ENCODE measurements around the gene CDH23. TPM values are rescaled to one million over a fixed set of nuclear protein-coding genes. Genes with fewer than 3 reads are reported as not detected.

The CDH23 gene
- total RNA-seq, 1 donor from 2014 or later, result 9.4 TPM

DNA sequence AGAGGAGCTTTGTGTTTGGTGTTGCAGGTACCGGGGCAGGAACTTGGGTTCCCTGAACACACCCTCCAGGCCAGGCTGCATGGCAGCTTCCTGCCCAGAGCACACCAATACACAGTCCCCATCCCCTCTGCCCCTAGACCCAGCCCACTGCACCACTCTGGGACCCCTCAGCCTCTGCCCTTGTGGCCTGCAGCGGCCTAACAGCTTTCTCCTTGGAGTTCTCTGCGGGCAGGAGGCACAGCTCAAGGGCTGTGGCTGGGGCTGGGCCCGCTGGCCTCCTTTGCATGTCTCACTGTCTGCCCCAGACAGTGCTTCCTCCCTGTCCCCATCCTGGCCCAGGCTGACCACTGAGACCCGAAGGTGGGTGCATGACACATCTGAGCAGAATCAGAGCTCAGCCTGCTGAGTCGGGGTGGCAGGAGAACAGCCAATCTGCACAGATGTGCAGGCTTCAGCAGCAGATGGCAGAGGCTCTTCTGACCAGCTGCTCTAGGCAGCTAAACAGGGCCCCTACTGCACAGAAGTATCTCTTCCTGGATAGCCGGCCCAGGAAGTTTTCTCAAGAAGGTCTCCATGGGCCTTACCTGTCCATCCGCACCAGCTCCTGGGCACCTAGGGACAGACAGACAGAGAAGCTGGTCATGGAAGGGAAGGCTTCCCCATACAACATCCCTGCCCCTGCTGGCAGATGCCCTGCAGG is 355.8 kb downstream of the CDH23 start:
- Mint-ChIP-seq H3K36me3 (no peaks in the 10 kb centered on the region), H3K27ac (peak overlapping the region; percentile 63), H3K27me3 (no peaks in the 10 kb centered on the region), H3K9me3 (no peaks in the 10 kb centered on the region), H3K4me1 (ENCODE audit: unreplicated experiment) (peaks cover 33% of the 10 kb centered on the region), H3K4me3 (no peak overlapping the region)
- TF ChIP-seq, protein P1, sequence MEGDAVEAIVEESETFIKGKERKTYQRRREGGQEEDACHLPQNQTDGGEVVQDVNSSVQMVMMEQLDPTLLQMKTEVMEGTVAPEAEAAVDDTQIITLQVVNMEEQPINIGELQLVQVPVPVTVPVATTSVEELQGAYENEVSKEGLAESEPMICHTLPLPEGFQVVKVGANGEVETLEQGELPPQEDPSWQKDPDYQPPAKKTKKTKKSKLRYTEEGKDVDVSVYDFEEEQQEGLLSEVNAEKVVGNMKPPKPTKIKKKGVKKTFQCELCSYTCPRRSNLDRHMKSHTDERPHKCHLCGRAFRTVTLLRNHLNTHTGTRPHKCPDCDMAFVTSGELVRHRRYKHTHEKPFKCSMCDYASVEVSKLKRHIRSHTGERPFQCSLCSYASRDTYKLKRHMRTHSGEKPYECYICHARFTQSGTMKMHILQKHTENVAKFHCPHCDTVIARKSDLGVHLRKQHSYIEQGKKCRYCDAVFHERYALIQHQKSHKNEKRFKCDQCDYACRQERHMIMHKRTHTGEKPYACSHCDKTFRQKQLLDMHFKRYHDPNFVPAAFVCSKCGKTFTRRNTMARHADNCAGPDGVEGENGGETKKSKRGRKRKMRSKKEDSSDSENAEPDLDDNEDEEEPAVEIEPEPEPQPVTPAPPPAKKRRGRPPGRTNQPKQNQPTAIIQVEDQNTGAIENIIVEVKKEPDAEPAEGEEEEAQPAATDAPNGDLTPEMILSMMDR (conservative IDR thresholded peaks at IDR 0.05), result no peak
- no peak for DNase-seq (ENCODE audit: extremely low spot score, unreplicated experiment)

DNA sequence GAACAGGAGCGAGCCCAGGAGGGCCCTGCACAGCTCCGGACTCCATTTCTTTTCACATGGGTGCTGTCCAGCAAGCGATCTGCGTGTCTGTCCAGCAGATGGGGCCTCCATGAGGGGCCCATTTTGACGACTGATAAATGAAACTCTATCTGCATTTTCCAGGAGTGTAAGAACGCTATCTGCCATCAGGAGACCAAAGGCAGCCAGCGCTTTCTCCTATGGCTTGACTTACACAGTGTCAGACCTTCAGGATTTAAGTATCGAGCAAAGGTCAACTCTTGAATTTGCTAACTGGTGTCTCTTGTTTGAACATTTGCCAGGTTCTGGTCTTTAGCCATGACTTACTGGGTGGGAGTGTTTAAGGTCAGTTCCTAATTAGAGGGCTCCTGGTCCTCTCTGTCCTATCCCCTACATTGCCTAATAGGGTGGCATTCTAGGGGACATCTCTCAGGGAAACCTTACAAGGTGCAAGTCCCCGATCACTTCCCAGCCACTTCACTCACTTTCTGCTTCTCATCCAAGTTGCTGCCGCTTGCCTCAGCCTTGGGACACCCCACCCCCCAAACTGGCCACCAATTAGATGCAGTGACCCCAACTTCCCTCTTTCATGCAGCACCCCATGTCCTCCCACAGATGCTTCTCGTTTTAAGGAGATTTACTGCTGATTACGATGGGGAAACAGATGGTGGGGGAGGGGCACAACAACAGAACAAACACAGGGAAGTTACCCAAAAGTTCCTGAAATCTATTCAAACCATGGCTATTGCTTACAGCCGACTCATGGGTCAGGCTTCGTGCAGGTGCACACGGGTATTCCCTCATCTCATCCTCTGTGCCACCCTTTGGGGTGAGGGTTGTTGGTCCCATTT is 356.6 kb downstream of the CDH23 start:
- Mint-ChIP-seq H3K9me3 (no peaks in the 10 kb centered on the region), H3K4me3 (no peak overlapping the region), H3K27ac (peak overlapping the region; percentile 63), H3K36me3 (no peaks in the 10 kb centered on the region), H3K4me1 (ENCODE audit: unreplicated experiment) (peaks cover 30% of the 10 kb centered on the region), H3K27me3 (no peaks in the 10 kb centered on the region)
- TF ChIP-seq, protein P1 (conservative IDR thresholded peaks at IDR 0.05), result no peak
- no peak for DNase-seq (ENCODE audit: extremely low spot score, unreplicated experiment)

DNA sequence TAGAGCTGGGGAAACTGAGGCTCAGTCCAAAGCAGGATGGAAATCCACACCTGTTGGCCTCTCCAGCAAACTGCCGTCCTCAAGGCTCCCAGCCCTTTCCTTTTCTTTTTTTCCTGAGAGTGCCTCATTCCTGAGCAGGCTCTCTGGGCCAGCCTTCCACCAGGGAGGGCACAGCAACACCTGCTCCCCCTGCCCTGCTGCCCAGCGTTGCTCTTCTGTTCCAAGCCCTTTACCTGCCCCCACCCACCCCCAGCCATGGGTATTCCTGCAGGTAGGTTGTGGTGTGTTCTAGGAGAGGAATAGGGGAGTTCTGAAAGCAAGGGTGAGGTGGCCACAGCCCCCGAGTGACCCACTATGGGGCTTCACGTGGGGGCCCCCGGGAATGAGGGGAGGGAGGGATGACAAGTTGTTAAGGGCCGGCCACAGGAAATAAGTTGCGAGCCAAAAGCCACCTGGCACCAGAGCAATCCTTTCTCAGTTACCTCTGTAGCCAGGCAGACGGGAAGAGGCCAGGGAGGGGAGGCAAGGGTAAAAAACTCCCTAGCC is 357.3 kb downstream of the CDH23 start:
- no peak overlapping the region for H3K4me3 Mint-ChIP-seq
- no peak for DNase-seq (ENCODE audit: extremely low spot score, unreplicated experiment)
- peaks cover 23% of the 10 kb centered on the region for H3K4me1 Mint-ChIP-seq (ENCODE audit: unreplicated experiment)
- TF ChIP-seq, protein P1 (conservative IDR thresholded peaks at IDR 0.05), result no peak
- H3K9me3 Mint-ChIP-seq, result no peaks in the 10 kb centered on the region
- H3K27ac Mint-ChIP-seq, result no peak overlapping the region
- H3K27me3 Mint-ChIP-seq, result no peaks in the 10 kb centered on the region
- no peaks in the 10 kb centered on the region for H3K36me3 Mint-ChIP-seq

DNA sequence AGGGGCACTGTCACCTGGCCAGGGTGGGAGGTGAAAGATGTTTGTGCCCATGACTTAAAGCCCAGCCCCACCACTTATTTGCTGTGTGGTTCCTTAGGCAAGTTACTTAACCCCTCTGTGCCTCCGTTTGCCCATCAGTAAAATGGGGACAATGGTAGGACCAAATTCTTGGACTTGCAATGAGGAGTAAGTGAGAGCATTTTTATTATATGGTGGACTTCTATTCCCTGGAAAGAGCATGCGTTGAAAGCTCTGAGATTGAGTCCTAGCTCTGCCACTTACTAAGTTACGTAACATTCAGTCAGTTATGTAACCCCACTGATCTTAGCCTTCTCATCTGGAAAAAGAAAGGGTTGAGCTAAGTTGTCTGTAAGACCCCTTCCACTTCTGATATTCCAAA is 357.8 kb downstream of the CDH23 start:
- peaks cover 20% of the 10 kb centered on the region for H3K4me1 Mint-ChIP-seq (ENCODE audit: unreplicated experiment)
- no peak for DNase-seq (ENCODE audit: extremely low spot score, unreplicated experiment)

DNA sequence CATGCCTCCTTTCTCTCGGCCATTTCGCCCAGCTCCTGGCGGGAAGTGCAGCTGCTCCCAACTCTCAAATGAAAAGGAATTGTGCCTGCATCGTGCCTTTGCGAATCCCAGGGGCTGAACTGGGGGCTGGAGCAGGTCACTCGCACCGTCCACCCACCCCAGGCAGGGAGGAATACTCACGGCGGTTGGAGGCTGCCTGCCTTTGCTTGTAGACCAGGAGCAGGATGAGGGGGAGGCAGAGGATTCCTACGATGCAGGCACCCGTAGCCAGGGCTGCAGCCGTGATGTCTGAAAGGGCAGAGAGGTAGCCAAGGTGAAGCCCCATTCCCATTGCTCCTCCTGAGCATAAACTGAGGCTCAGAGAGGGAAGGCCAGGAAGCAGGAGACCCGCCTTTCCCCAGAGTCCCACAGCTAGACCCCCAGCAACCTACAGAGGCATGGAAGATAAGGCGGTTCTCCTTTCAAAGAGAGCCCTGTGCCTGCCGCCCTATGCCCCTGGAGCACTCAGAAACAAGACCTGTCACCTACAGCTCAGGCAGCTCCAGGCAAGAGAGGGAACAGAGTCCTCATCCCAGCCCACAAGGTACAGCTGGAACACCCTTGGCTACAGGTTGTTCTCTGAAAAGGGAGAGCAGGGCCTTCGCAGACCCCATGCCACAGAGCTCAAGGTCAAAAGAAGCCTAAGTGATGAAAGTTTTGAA is 358.6 kb downstream of the CDH23 start:
- peak overlapping the region; percentile 54 for H3K27ac Mint-ChIP-seq
- H3K9me3 Mint-ChIP-seq, result no peaks in the 10 kb centered on the region
- TF ChIP-seq, protein P1 (conservative IDR thresholded peaks at IDR 0.05), result no peak
- H3K4me1 Mint-ChIP-seq (ENCODE audit: unreplicated experiment), result peaks cover 22% of the 10 kb centered on the region
- no peak overlapping the region for H3K4me3 Mint-ChIP-seq
- no peak for DNase-seq (ENCODE audit: extremely low spot score, unreplicated experiment)
- no peaks in the 10 kb centered on the region for H3K27me3 Mint-ChIP-seq
- H3K36me3 Mint-ChIP-seq, result no peaks in the 10 kb centered on the region

More for the DNA sequence above, 357.8 kb downstream of the CDH23 start:
- no peaks in the 10 kb centered on the region for H3K36me3 Mint-ChIP-seq
- no peak overlapping the region for H3K4me3 Mint-ChIP-seq
- TF ChIP-seq, protein P1 (conservative IDR thresholded peaks at IDR 0.05), result no peak
- no peaks in the 10 kb centered on the region for H3K9me3 Mint-ChIP-seq
- H3K27ac Mint-ChIP-seq, result peak overlapping the region; percentile 54
- no peaks in the 10 kb centered on the region for H3K27me3 Mint-ChIP-seq
